Dedifferentiated amniotic fluid mesenchymal stem cell (primary cell): Measurements from ENCODE around the gene RAG1.
"Not testable (repeated sequence)": the region's sequence is repeated elsewhere in the genome, so short reads cannot be mapped to it uniquely, and the experiment has no call there.

Source experiments
- DNase-seq: peaks from one replicate; pipeline ENCODE4 v3.0.0-alpha.2; 2016; ENCODE audit errors: extremely low spot score

Gene RAG1

GRCh38 chr11:36567694-36568093 is at the start of gene RAG1:
TSS of gene RAG1 (plus strand) at chr11:36568007. CDS start at chr11:36573305, 5,298 bp downstream.
- DNase-seq = no peak

- DNase-seq = no peak
These were observed 37.0 kb upstream of the RAG1 start for GRCh38 chr11:36530840-36531239.

- DNase-seq = no peak
These were observed 34.7 kb upstream of the RAG1 start for GRCh38 chr11:36532941-36533601.

- no peak for DNase-seq
These were observed 33.4 kb upstream of the RAG1 start for GRCh38 chr11:36534276-36534840.

- DNase-seq = no peak
These were observed 26.8 kb upstream of the RAG1 start for GRCh38 chr11:36540998-36541397.

GRCh38 chr11:36550385-36551115 is 17.3 kb upstream of the RAG1 start:
- DNase-seq = no peak

GRCh38 chr11:36557390-36557789 is 10.4 kb upstream of the RAG1 start:
- not testable (repeated sequence) for DNase-seq

- no peak for DNase-seq
These were observed 9.8 kb upstream of the RAG1 start for GRCh38 chr11:36557991-36558390.

- no peak for DNase-seq
These were observed 9.0 kb upstream of the RAG1 start for GRCh38 chr11:36558571-36559413.

GRCh38 chr11:36564376-36565030 is 3.3 kb upstream of the RAG1 start:
- peak; percentile 77 for DNase-seq

- DNase-seq = no peak
These were observed 2.7 kb upstream of the RAG1 start for GRCh38 chr11:36565031-36565610.

- no peak for DNase-seq
These were observed 1.3 kb upstream of the RAG1 start for GRCh38 chr11:36566407-36567053.

GRCh38 chr11:36569095-36569494 is 1.3 kb downstream of the RAG1 start:
- no peak for DNase-seq

- no peak for DNase-seq
These were observed 6.7 kb downstream of the RAG1 start for GRCh38 chr11:36574486-36574885.

GRCh38 chr11:36577373-36577772 is 9.6 kb downstream of the RAG1 start:
- DNase-seq = no peak

- DNase-seq = peak; percentile 65
These were observed 10.1 kb downstream of the RAG1 start for GRCh38 chr11:36577859-36578258.

GRCh38 chr11:36578458-36578857 is 10.7 kb downstream of the RAG1 start:
- no peak for DNase-seq

GRCh38 chr11:36581536-36581935 is 13.7 kb downstream of the RAG1 start:
- no peak for DNase-seq

GRCh38 chr11:36583667-36584066 is 15.9 kb downstream of the RAG1 start:
- DNase-seq = no peak

- DNase-seq = no peak
These were observed 18.7 kb downstream of the RAG1 start for GRCh38 chr11:36586543-36586942.

- no peak for DNase-seq
These were observed 20.3 kb downstream of the RAG1 start for GRCh38 chr11:36588099-36588498.
